ENCODE results near the gene LYRM2.

DNA sequence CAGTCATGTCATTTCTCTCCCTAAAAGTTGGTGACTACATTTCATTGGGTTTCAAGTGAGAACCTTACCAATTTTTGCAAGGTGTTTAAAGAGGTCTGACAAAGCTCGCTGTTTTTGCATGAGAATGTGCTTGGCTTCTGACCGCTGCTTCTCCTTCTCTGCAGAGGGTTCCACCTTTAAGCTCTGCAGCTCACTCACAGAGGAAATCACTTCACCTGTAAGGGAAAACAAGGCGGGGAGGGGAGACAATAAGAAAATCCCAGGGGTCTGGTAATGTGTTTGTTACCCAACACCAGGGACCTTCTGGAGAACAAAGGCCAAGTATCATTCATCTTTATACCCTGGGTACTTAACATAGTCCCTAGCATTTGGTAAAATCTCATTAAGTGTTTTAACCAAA, 40.0 kb upstream of the LYRM2 start:
- TF ChIP-seq POLR2AphosphoS5 (IDR thresholded peaks at IDR 0.05; ENCODE audit: borderline replicate concordance, low read depth, low read length): no peak
- TF ChIP-seq FOXP2 (optimal IDR thresholded peaks at IDR 0.05; ENCODE audit: control extremely low read depth, extremely low read length, insufficient read depth): no peak

Data from SK-N-MC (cell line).